ENCODE data around the gene GSAP.
"Not testable (repeated sequence)": the region's sequence is repeated elsewhere in the genome, so short reads cannot be mapped to it uniquely, and the experiment has no call there.

The GSAP gene

DNA sequence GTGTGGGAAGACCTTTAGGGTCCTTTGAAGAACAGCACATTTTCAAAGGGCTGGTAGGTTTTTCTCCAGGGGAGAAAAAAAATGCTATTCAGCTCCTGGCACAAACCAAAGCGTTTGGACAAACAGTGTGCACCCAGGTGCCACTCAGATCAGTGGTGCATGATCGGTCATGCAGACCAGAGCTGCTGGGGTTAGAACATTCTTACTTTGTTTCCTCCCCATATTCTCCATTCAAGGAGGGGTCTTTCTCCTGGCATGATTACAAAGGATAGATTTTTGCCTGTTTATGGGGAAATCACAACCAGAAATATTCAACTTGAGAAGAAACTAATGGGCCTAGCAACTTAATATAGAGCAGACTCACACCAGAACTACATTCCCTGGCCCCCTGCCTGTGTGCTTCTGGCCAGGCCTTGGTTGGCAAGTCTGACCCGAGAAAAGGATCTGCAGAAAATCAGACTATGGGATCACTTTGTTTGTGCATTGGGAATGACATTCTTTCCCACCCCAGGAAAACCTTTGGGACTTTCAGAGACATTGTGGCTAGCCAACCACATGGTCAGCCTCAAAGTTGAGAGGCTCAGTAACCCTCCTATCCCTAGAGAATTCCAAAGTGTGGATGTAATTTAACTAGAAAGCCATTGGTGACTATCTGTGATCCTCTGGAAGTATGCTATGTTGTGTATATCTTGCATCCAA, 134.2 kb downstream of the GSAP start:
- peak in 1 of 2 experiments; percentile 14 for DNase-seq

GRCh38 chr7:77276120-77276519, 140.0 kb downstream of the GSAP start:
- no peak for DNase-seq

GRCh38 chr7:77275663-77276062, 140.5 kb downstream of the GSAP start:
- DNase-seq, result not testable (repeated sequence)

GRCh38 chr7:77271766-77272165, 144.4 kb downstream of the GSAP start:
- DNase-seq, result no peak

- DNase-seq, result no peak
Measured at GRCh38 chr7:77270094-77270480, 146.1 kb downstream of the GSAP start.

- no peak for DNase-seq
Measured at GRCh38 chr7:77269360-77270093, 146.6 kb downstream of the GSAP start.

- no peak for DNase-seq
Measured at GRCh38 chr7:77266291-77266794, 149.8 kb downstream of the GSAP start.

GRCh38 chr7:77265666-77266065, 150.5 kb downstream of the GSAP start:
- no peak for DNase-seq

DNA sequence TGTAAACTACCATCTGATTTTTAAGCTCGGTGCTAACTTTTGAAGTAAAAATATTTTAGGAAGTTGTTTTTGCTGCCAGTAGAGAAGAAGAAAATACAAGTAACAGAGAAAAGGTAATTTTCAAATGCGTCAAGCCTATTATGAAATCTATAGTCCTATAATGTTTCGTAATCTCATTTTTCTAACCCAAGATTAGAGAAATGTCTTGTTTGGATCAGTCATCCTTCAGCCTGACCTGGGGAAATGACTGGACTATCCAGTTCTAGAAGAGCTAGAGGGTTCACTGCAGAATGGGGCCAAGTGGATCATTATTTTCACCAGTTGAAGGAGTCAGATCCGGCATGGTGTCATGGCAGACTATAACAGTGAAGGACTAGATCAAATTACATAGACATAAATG, 153.8 kb downstream of the GSAP start:
- DNase-seq, result no peak

Data from NCI-H446 (cell line).